Posterior cingulate gyrus (tissue), 11 donors: ENCODE measurements around the gene JAGN1.
"Not testable (repeated sequence)": the region's sequence is repeated elsewhere in the genome, so short reads cannot be mapped to it uniquely, and the experiment has no call there.

ENCODE experiments used
- DNase-seq, 10 donors: peaks; one replicate each; pipeline versions ENCODE4 v3.0.0 to v3.0.0-alpha.2; 2020 to 2021; ENCODE audit warnings: mixed read lengths in 3 of 10
- intact Hi-C: fragments of 100-400 bp; cut with DNase I; formaldehyde crosslinking; loops from one replicate; pipeline ENCODE4 v1.15.1; 2023

Gene JAGN1

GRCh38 chr3:9893739-9894138 is 3.3 kb downstream of the JAGN1 start:
- no peak for DNase-seq
- intact Hi-C loops: loop anchor here (5.0 kb wide), 2 partner anchors 39 to 51 kb away; partner anchors contain the start of genes CRELD1 and RPUSD3

GRCh38 chr3:9895715-9896114 is 5.3 kb downstream of the JAGN1 start:
- intact Hi-C loops: not testable (repeated sequence)

DNA sequence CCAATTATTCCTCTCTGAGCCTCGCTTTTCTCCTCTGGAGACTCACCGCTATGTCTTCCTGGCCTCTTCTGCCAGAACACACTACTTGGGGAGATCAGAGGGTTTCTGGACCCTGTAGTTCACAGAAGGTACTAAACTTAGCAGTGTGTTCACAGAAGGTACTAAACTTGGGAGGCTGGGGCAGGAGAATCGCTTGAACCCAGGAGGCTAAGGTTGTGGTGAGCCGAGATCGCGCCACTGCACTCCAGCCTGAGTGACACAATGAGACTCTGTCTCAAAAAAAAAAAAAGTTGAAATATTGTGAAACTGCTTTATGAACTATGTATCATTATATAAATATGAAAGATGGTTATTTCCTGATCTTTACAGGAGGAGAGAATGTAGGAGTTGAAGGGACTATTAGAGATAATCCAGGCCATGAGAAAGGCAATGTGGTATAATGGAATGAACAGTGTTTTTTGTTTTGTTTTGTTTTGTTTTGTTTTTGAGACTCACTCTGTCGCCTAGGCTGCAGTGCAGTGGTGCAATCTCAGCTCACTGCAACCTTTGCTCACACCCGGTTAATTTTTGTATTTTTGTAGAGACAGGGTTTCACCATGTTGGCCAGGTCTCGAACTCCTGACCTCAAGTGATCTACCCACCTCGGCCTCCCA is 6.5 kb downstream of the JAGN1 start:
- DNase-seq, intact Hi-C loops: not testable (repeated sequence)

More at GRCh38 chr3:9895715-9896114, 5.3 kb downstream of the JAGN1 start:
- not testable (repeated sequence) for DNase-seq

- intact Hi-C loops: no loop called here
- no peak for DNase-seq
Measured at GRCh38 chr3:9897408-9898372, 7.3 kb downstream of the JAGN1 start.

GRCh38 chr3:9898467-9899241 is 8.2 kb downstream of the JAGN1 start:
- intact Hi-C loops: no loop called here

GRCh38 chr3:9899289-9899791 is 8.9 kb downstream of the JAGN1 start:
- no peak for DNase-seq
- intact Hi-C loops: no loop called here

More at GRCh38 chr3:9898467-9899241, 8.2 kb downstream of the JAGN1 start:
- DNase-seq: no peak

DNA sequence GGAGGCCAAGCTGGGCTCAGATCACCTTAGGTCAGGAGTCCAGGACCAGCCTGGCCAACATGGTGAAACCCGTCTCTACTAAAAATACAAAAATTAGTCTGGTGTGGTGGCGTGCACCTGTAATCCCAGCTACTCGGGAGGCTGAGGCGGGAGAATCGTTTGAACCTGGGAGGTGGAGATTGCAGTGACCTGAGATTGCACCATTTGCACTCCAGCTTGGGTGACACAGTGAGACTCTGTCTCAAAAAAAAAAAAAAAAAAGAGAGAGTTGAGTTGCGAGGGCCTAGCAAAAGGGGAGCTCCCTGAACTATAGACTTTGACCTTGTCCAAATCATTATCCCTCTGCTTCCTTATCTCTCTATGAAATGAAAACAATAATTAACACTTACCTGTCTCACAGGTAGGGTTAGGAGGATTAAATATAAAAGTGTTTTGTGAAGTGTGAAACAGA is 10.6 kb downstream of the JAGN1 start:
- intact Hi-C loops, DNase-seq: not testable (repeated sequence)

DNA sequence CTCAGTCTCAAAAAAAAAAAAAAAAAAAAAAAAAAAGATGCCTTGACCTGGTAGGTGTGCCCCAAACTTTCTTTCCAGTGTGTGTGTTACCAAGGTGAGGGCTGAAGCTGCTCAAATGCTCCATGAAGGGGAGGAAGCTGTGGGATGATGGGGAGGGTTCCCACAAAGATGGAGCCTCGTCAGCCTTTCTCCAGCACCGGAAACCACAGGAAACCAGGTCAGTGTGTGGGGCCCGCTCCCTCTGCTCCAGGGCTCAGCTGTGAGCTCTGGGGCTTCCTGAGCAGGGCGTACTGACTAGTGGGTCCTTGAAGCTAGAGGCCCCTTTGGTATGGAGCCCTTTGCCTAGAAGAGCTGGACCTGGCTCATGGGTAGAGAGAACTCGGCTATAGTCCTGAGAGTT is 11.6 kb downstream of the JAGN1 start:
- intact Hi-C loops: no loop called here
- DNase-seq: no peak

- intact Hi-C loops: no loop called here
- no peak for DNase-seq
Measured at GRCh38 chr3:9902372-9903237, 12.2 kb downstream of the JAGN1 start, which contains the start of gene IL17RE. IL17RE (plus strand) TSS chr3:9902848; CDS start chr3:9902933, 85 bp downstream.

DNA sequence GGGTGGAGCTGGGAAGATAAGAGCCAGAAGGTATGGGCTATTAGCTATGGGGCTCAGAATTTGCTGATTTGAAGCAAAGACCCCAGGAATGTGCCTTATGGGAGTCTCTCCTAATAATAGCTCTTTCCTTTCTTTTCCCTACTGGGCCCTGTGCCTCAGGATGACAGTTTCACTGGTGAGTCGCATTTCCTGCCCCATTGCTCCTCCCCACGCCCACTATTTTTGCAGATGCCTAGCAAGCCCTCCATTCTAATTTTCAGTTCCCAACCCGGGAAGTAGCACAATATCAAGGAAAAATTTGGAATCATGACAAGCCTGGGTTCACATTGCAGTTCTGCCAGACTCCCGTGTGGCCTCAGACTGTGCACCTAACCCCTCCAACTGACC is 12.8 kb downstream of the JAGN1 start:
- intact Hi-C loops: no loop called here
- no peak for DNase-seq

- intact Hi-C loops: no loop called here
- no peak for DNase-seq
Measured at GRCh38 chr3:9903904-9904303, 13.5 kb downstream of the JAGN1 start.

- intact Hi-C loops: no loop called here
- DNase-seq: no peak
Measured at GRCh38 chr3:9906480-9906879, 16.1 kb downstream of the JAGN1 start.

GRCh38 chr3:9908286-9908685 is 17.9 kb downstream of the JAGN1 start:
- DNase-seq: no peak
- intact Hi-C loops: no loop called here

DNA sequence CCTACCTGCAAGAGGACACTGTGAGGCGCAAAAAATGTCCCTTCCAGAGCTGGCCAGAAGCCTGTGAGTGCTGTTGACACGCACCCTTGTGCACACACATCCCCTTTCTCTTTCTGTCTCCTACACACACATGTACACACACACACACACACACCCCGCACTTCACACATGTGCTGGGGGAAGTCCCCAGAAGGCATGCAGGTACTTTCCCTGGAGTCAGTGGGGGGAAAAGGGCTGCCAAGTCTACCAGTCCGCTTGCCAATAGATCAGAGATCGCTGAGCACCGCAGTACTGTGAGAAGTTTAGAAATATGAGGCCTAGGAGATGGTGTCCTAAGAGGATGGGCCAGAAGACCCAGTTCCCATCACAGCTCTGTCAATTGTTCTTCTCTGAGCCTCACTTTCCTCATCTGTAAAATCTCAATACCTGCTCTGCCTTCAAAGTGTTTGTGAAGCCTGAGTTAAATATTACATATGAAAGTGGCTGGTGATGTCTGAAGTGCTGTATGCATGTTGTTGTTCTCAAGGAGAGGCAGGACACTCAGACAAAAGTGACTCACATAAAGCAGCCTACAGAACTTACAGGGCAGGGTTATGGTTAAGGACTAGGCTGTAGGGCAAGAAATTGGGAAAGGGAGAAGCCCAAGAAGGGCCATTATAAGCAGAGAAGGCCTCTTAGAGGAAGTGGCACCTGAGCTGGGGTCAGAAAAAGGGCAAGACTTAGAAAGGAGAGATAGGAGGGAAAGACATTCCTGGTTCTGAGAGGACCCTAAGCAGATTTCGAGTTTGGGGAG is 19.0 kb downstream of the JAGN1 start:
- no peak for DNase-seq

GRCh38 chr3:9911863-9912262 is 21.5 kb downstream of the JAGN1 start:
- DNase-seq: no peak
- intact Hi-C loops: no loop called here

More for the DNA sequence above, 19.0 kb downstream of the JAGN1 start:
- intact Hi-C loops: no loop called here

DNA sequence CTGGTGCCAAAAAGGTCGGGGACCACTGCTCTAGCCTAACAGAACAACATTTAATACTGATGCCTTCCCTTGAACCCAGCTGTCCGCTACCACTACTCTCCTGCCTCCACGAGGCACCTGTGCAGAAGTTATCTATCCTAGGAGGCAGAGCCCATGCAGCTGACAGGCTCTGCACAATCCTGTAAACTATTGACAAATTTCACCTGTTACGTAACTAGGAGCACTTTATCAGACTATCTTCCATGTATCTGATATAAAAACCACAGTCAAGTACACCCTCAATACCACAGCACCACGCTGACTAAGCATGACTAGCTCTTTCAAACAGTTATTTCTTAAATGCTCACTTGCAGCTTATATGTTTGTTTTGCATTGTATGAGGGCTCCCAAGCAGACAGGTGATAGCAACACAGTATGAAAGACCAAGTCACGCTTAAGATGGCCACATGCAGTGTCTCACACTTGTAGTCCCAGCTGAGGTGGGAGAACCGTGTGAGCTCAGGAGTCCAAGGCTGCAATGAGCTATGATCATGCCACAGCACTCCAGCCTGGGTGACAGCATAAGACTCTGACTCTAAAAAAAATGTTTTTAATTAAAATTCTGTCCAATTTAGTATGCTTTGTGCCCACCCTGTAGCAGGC is 22.0 kb downstream of the JAGN1 start:
- DNase-seq: no peak
- intact Hi-C loops: no loop called here

DNA sequence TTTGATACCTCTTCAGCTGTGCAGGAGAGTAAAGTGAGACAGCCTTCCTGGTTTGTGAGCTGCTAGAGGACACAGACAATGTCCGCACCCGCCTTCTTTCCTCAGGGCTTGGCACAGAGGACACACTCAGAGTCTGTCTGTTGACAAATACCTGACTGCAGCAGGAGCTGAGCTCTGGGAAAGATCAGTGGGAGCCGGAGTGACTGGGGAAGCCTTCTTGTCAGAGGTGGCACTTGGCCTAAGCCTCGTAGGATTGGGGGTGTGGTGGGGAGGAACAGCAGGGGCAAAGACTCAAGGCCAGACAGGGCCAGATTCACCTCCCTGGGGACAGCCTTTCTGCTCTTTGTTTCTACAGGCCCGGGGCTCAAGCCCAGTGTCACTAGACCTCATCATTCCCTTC is 23.2 kb downstream of the JAGN1 start:
- no peak for DNase-seq

GRCh38 chr3:9914011-9914410 is 23.6 kb downstream of the JAGN1 start:
- intact Hi-C loops: no loop called here
- no peak for DNase-seq

More for the DNA sequence above, 23.2 kb downstream of the JAGN1 start:
- intact Hi-C loops: no loop called here
